Mucosa of stomach (tissue), 1 donor: ENCODE data around the gene HSD11B1L.
"Not testable (repeated sequence)": the region's sequence is repeated elsewhere in the genome, so short reads cannot be mapped to it uniquely, and the experiment has no call there.

Experiments
- H3K27me3 ChIP-seq: one replicate; pipeline ENCODE4 v1.7.0; 2013; ENCODE audit warnings: mild to moderate bottlenecking, low read length; ENCODE audit not compliant: control insufficient read depth, insufficient read depth
- H3K36me3 ChIP-seq: one replicate; pipeline ENCODE4 v1.7.0; 2013; ENCODE audit warnings: low read length; ENCODE audit not compliant: control insufficient read depth, insufficient read depth
- H3K4me1 ChIP-seq: one replicate; pipeline ENCODE4 v1.7.0; 2013; ENCODE audit warnings: mild to moderate bottlenecking, low read length; ENCODE audit not compliant: control insufficient read depth, insufficient read depth
- H3K4me3 ChIP-seq: one replicate; pipeline ENCODE4 v1.7.0; 2013; ENCODE audit warnings: low read length
- H3K9ac ChIP-seq: one replicate; pipeline ENCODE4 v1.7.0; 2013; ENCODE audit warnings: mild to moderate bottlenecking, low read length, moderate library complexity
- H3K9me3 ChIP-seq: one replicate; pipeline ENCODE4 v1.7.0; 2013; ENCODE audit warnings: mild to moderate bottlenecking, low read length, moderate library complexity; ENCODE audit not compliant: control insufficient read depth
- donor health status: Pancreatic carcinoma.

Gene HSD11B1L

GRCh38 chr19:5698635-5699422 is 18.0 kb downstream of the HSD11B1L start:
- Histone ChIP-seq H3K4me3 (no peak overlapping the region), H3K9me3 (no peaks in the 10 kb centered on the region), H3K9ac (no peak overlapping the region), H3K4me1 (no peaks in the 10 kb centered on the region), H3K27me3 (no peaks in the 10 kb centered on the region), H3K36me3 (peaks cover 14% of the 10 kb centered on the region)

GRCh38 chr19:5700455-5701092 is 19.7 kb downstream of the HSD11B1L start:
- Histone ChIP-seq H3K4me1 (no peaks in the 10 kb centered on the region), H3K27me3 (no peaks in the 10 kb centered on the region), H3K36me3 (peaks cover 6% of the 10 kb centered on the region)

GRCh38 chr19:5702053-5702410 is 21.2 kb downstream of the HSD11B1L start:
- not testable (repeated sequence) for H3K4me3 ChIP-seq, H3K9me3 ChIP-seq, H3K9ac ChIP-seq, H3K4me1 ChIP-seq, H3K27me3 ChIP-seq, H3K36me3 ChIP-seq

More at GRCh38 chr19:5700455-5701092, 19.7 kb downstream of the HSD11B1L start:
- Histone ChIP-seq H3K4me3 (no peak overlapping the region), H3K9ac (no peak overlapping the region), H3K9me3 (no peaks in the 10 kb centered on the region)

GRCh38 chr19:5703819-5704818 is 23.3 kb downstream of the HSD11B1L start:
- H3K4me1 ChIP-seq = no peaks in the 10 kb centered on the region
- no peak overlapping the region for H3K4me3 ChIP-seq
- H3K9ac ChIP-seq = no peak overlapping the region
- no peaks in the 10 kb centered on the region for H3K9me3 ChIP-seq
- no peaks in the 10 kb centered on the region for H3K36me3 ChIP-seq
- H3K27me3 ChIP-seq = no peaks in the 10 kb centered on the region

- Histone ChIP-seq H3K27me3 (no peaks in the 10 kb centered on the region), H3K36me3 (no peaks in the 10 kb centered on the region)
Observed at GRCh38 chr19:5705552-5705951, 24.7 kb downstream of the HSD11B1L start.

GRCh38 chr19:5706876-5707573 is 26.2 kb downstream of the HSD11B1L start:
- H3K9me3 ChIP-seq = no peaks in the 10 kb centered on the region
- no peaks in the 10 kb centered on the region for H3K27me3 ChIP-seq
- H3K4me1 ChIP-seq = no peaks in the 10 kb centered on the region
- no peak overlapping the region for H3K4me3 ChIP-seq
- no peak overlapping the region for H3K9ac ChIP-seq
- H3K36me3 ChIP-seq = peaks cover 9% of the 10 kb centered on the region

More at GRCh38 chr19:5705552-5705951, 24.7 kb downstream of the HSD11B1L start:
- Histone ChIP-seq H3K9ac (no peak overlapping the region), H3K4me3 (no peak overlapping the region), H3K9me3 (no peaks in the 10 kb centered on the region), H3K4me1 (no peaks in the 10 kb centered on the region)

GRCh38 chr19:5707576-5708575 is 27.0 kb downstream of the HSD11B1L start:
- H3K4me1 ChIP-seq = no peaks in the 10 kb centered on the region
- H3K27me3 ChIP-seq = no peaks in the 10 kb centered on the region
- peaks cover 10% of the 10 kb centered on the region for H3K36me3 ChIP-seq
- no peak overlapping the region for H3K9ac ChIP-seq
- no peak overlapping the region for H3K4me3 ChIP-seq
- H3K9me3 ChIP-seq = no peaks in the 10 kb centered on the region

GRCh38 chr19:5711025-5711424 is 30.2 kb downstream of the HSD11B1L start:
- Histone ChIP-seq H3K27me3 (no peaks in the 10 kb centered on the region), H3K36me3 (peaks cover 10% of the 10 kb centered on the region), H3K4me1 (no peaks in the 10 kb centered on the region), H3K4me3 (no peak overlapping the region), H3K9ac (no peak overlapping the region), H3K9me3 (no peaks in the 10 kb centered on the region)

GRCh38 chr19:5711713-5712161 is 30.9 kb downstream of the HSD11B1L start:
- no peaks in the 10 kb centered on the region for H3K9me3 ChIP-seq
- peaks cover 10% of the 10 kb centered on the region for H3K36me3 ChIP-seq

GRCh38 chr19:5713228-5713627 is 32.4 kb downstream of the HSD11B1L start:
- peaks cover 10% of the 10 kb centered on the region for H3K36me3 ChIP-seq
- H3K4me1 ChIP-seq = peaks cover 3% of the 10 kb centered on the region
- H3K9me3 ChIP-seq = no peaks in the 10 kb centered on the region
- H3K9ac ChIP-seq = no peak overlapping the region
- H3K4me3 ChIP-seq = no peak overlapping the region
- no peaks in the 10 kb centered on the region for H3K27me3 ChIP-seq

More at GRCh38 chr19:5711713-5712161, 30.9 kb downstream of the HSD11B1L start:
- Histone ChIP-seq H3K4me3 (no peak overlapping the region), H3K27me3 (no peaks in the 10 kb centered on the region), H3K4me1 (no peaks in the 10 kb centered on the region), H3K9ac (no peak overlapping the region)
